IPS-18c (cell line): ENCODE results near the gene TERT.
"Not testable (repeated sequence)": the region's sequence is repeated elsewhere in the genome, so short reads cannot be mapped to it uniquely, and the experiment has no call there.

Experiments
- H3K4me3 ChIP-seq: 2 replicates; pipeline ENCODE4 v1.7.0; 2013; ENCODE audit warnings: low read depth, mild to moderate bottlenecking, low read length, moderate library complexity; ENCODE audit not compliant: insufficient read depth
- H3K9me3 ChIP-seq: one replicate; pipeline ENCODE4 v1.6.1; 2013; ENCODE audit warnings: mild to moderate bottlenecking, low read length, moderate library complexity; ENCODE audit not compliant: control insufficient read depth, insufficient read depth

TERT gene

DNA sequence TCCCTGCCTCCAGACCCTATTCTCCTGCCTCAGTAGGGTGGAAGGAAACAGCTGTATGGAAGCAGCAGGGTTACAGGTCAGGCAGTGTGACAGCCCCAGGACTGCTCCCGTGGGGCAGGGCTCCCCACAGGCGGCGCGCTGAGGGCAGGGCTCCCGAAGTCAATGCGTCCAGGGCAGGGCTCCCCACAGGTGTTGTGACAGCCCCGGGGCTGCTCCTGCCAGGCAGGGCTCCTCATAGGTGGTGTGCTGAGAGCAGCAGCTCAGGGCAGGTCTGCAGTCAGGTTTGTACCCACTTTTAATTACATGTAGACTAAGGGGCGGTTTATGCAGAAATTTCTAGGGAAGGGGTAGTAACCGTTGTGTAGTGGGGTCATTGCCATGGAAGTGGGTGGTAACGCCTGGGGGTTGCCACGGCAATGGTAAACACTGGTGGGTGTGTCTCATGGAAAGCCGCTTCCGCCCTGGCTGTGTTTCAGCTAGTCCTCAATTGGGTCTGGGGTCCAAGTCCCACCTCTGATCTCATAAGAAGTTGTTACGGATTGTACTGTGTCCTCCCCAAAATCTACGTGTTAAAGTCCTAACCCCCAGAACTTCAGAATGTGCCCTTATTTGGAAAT, 16.7 kb upstream of the TERT start:
- Histone ChIP-seq H3K9me3 (peaks cover 4% of the 10 kb centered on the region), H3K4me3 (no peak overlapping the region)

DNA sequence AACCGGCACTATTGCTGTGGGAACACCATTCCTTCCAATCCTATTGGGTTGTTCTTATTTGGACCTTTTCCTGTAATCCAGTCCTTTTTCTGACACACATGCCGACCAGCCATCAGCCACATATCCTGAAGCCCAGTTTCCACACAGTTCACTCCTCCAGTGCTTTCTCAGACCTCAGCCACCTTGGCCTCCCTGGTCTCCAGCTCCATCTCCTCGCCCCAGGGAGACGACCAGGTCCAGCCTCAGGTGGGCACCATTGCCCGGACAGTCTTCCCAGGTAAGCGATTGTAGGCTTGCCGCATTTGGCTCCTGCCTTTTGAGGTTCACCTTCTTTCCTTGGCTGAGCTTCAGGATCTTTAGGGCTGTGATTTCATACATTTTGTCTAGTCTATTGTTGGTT, 15.2 kb upstream of the TERT start:
- Histone ChIP-seq H3K4me3 (no peak overlapping the region; the same call in 1 of the 2 replicates), H3K9me3 (peaks cover 4% of the 10 kb centered on the region)

DNA sequence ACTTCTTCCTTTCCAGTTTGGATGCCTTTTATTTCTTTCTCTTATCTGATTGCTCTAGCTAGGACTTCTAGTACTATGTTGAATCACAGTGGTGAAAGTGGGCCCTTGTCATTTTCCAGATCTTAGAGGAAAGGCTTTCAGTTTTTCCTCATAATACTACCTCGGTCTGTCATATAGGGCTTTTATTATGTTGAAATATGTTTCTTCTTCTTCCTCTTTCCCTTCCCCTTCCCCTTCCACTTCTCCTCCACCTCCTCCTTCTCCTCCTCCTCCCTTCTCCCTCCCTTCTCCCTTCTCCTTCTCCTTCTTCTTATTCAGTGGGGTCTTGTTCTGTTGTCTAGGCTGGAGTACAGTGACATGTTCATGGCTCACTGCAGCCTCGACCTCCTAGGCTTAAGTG, 9.2 kb upstream of the TERT start:
- H3K4me3 ChIP-seq: no peak overlapping the region
- peaks cover 3% of the 10 kb centered on the region for H3K9me3 ChIP-seq

DNA sequence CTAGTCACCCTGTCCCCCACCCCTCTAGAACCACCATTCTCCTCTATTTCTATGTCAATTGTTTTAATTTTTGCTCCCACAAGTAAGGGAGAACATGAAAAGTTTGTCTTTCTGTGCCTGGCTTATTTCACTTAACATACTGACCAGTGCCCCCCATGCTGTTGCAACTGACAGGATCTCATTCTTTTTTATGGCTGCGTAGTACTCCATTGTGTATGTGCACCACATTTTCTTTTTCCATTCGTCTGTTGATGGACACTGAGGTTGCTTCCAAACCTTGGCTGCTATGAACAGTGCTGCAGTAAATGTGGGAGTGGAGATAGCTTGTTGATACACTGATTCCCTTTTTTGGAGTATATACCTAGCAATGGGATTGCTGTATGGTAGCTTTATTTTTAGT, 7.4 kb upstream of the TERT start:
- Histone ChIP-seq H3K9me3 (peaks cover 2% of the 10 kb centered on the region), H3K4me3 (no peak overlapping the region)

DNA sequence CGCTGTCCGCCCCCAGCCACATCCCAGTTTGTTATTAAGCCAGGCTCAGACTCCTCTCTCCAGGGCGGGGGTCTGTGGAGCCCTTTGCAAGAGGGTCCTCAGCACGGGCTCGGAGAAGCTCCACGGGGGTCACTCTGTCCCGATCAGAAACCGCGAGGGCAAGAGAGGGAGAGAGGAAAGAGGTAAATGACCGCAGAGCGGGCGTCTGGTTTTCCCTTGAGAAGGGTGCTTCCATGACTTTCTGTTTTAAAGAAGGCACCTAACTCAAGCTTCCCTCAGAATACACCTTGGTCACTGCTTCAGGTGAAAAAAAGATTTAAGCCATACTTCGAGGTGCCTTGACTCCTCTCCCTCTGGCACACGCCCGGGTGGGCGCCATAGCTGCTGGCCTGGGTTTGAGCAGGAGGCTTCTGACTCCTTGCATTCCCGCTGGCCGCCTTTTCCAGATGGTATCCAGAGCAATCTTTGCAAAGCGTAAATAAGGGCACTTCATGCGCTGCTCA, 5.8 kb upstream of the TERT start:
- Histone ChIP-seq H3K9me3 (peaks cover 2% of the 10 kb centered on the region), H3K4me3 (no peak overlapping the region)

DNA sequence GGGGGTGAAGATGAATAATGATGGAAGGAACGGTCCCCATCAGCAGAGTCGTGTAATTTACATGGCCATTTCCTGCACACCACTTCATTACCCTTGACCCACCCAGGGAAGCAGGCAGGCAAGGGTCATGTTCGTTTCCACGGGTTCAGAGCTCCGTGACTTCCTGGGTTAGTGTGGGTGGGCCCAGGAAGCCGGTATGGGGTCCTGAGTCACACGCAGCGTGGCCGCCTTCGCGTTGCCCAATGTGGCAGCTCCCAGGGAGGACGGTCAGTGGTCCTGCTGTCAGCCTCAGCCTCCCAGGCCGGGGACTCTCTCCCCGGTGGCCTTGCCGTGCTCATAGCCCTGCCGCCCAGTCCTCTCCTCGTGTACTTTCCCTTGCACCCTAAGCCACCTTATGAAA, 5.1 kb upstream of the TERT start:
- Histone ChIP-seq H3K9me3 (peaks cover 2% of the 10 kb centered on the region), H3K4me3 (no peak overlapping the region)

DNA sequence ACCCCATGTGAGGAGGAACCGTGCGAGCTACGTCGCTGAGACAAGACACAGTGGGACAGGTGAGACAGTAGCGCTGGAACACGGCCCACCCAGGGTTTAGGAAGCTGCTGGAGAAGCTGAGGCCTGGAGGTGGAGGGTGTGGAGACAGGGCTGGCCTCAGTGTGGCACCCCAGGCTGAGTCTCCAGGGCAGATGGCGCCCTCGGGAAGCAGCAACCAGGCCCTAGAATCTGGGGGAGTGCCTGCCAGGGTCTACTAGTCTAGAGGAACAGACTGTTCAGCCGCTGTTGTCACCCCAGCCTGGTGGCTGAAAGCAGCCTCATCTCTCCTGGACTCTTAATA, 4.6 kb upstream of the TERT start:
- H3K9me3 ChIP-seq: peaks cover 2% of the 10 kb centered on the region
- H3K4me3 ChIP-seq: no peak overlapping the region

DNA sequence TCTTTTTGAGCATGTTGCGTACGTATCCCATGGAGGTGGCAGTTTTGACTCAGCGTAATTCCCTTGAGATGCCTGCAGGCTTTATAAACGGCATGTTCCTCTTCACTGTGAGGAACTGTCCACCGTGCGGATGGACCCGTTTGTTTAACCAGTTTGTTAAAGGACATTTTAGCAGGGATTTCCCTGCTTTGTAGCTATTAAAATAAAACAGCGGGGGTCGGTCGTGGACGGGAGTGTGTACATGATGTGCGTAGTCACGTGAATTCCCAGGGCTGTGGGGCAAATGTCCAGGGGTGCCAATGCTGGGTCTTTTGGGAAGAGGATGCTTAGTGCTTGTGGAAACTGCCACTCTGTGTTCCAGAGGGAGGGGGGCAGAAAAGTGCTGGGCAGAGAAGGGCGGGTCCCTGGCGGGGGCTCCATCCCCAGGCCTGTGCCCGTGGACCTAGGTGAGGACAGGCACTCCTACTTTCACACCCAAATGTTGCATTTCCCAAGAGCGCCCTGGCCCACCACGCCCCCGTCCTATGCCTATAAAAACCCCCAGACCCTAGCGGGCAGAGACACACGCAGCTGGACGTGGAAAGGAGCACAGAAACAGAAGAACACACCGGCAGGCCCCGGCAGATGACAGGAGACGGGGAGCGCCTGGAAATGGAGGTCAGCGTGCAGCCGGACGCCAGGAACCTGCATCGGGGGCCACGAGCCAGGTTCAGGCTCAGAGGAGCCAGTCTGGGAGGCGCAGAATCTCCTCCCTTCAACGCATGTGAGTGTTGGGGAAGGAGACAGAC, 4.0 kb upstream of the TERT start:
- Histone ChIP-seq H3K4me3 (no peak overlapping the region), H3K9me3 (peaks cover 2% of the 10 kb centered on the region)

DNA sequence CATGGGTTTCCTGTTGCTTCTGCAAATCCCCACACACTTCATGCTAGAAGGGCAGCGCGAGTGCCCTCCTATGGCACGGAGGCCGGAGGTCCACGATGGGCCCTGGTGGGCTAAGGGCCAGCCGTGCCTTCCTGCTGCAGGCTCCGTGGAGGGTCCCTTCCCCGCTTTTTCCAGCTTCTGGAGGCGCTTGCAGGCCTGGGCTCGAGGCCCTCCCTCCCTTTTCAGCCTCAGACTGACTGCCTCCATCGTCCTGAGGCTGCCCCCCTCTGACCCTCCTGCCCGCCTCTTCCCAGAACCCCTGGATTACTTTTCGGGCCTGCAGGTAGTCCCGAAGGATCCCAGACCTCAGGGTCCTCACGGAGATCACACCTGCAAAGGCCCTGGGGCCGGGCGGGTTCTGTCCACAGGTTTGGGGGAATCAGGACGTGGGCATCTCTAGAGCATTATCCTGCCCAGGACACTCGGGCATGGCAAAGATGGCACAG, 3.2 kb upstream of the TERT start:
- H3K4me3 ChIP-seq: no peak overlapping the region
- peaks cover 2% of the 10 kb centered on the region for H3K9me3 ChIP-seq

DNA sequence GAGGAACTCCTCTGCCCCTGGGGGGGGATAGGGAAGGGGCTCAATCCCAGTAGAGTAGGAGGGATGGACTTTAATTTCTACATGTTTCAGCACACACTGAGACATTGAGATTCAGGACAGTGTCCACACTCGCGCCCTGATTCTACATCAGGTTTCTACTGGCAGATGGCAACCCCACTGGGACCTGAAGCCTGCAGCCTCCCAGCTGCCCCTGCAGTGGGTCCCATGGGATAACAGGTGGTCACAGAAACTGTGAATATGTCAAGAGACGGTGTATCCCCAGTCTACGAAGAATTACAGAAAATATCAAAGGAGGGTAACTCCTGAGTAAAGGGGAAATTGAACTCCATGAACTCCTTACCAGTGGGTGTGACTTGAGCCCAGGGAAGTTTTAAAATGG, 2.4 kb upstream of the TERT start:
- H3K4me3 ChIP-seq: no peak overlapping the region

DNA sequence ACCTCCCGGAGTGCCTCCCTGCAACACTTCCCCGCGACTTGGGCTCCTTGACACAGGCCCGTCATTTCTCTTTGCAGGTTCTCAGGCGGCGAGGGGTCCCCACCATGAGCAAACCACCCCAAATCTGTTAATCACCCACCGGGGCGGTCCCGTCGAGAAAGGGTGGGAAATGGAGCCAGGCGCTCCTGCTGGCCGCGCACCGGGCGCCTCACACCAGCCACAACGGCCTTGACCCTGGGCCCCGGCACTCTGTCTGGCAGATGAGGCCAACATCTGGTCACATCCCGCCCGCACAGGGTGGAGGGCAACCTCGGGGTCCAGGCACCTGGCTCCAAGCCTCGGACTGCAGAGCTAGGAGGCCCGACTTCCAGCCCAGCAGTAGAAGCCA, 776 bp upstream of the TERT start:
- Histone ChIP-seq H3K4me3 (peak overlapping the region; percentile 69), H3K9me3 (no peaks in the 10 kb centered on the region)

More for the DNA sequence above, 2.4 kb upstream of the TERT start:
- H3K9me3 ChIP-seq: peaks cover 1% of the 10 kb centered on the region

DNA sequence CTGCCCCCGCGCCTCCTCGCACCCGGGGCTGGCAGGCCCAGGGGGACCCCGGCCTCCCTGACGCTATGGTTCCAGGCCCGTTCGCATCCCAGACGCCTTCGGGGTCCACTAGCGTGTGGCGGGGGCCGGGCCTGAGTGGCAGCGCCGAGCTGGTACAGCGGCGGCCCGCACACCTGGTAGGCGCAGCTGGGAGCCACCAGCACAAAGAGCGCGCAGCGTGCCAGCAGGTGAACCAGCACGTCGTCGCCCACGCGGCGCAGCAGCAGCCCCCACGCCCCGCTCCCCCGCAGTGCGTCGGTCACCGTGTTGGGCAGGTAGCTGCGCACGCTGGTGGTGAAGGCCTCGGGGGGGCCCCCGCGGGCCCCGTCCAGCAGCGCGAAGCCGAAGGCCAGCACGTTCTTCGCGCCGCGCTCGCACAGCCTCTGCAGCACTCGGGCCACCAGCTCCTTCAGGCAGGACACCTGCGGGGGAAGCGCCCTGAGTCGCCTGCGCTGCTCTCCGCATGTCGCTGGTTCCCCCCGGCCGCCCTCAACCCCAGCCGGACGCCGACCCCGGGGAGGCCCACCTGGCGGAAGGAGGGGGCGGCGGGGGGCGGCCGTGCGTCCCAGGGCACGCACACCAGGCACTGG, 548 bp downstream of the TERT start:
- Histone ChIP-seq H3K4me3 (peak overlapping the region; percentile 69), H3K9me3 (no peaks in the 10 kb centered on the region)

DNA sequence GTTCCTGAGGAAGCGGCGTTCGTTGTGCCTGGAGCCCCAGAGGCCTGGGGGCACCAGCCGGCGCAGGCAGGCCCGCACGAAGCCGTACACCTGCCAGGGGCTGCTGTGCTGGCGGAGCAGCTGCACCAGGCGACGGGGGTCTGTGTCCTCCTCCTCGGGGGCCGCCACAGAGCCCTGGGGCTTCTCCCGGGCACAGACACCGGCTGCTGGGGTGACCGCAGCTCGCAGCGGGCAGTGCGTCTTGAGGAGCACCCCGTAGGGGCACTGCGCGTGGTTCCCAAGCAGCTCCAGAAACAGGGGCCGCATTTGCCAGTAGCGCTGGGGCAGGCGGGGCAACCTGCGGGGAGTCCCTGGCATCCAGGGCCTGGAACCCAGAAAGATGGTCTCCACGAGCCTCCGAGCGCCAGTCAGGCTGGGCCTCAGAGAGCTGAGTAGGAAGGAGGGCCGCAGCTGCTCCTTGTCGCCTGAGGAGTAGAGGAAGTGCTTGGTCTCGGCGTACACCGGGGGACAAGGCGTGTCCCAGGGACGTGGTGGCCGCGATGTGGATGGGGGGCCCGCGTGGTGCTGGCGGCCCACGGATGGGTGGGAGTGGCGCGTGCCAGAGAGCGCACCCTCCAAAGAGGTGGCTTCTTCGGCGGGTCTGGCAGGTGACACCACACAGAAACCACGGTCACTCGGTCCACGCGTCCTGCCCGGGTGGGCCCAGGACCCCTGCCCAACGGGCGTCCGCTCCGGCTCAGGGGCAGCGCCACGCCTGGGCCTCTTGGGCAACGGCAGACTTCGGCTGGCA, 1.3 kb downstream of the TERT start:
- H3K4me3 ChIP-seq: no peak overlapping the region
- H3K9me3 ChIP-seq: no peaks in the 10 kb centered on the region

DNA sequence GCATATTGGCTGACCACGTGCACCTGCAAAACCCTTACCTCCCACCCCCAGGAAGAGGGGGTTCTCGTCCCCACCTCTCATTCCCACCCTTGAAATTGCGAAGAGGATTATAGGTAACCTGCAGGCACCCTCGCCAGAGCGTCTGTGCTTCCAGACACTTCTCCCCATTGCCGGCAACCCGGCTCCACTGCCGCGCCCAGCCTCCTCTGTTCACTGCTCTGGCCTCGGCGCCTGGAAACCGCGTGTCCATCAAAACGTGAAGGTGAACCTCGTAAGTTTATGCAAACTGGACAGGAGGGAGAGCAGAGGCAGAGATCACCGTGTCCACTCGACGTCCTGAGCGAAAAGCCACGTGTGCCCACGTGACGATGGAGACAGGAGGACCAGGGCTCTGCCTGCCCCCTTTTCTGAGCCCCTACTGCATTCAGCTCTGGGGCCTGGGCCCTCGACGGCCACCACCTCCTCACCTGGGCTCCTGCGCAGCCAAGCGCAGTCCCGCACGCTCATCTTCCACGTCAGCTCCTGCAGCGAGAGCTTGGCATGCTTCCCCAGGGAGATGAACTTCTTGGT, 1.9 kb downstream of the TERT start:
- H3K9me3 ChIP-seq: no peaks in the 10 kb centered on the region
- H3K4me3 ChIP-seq: no peak overlapping the region

DNA sequence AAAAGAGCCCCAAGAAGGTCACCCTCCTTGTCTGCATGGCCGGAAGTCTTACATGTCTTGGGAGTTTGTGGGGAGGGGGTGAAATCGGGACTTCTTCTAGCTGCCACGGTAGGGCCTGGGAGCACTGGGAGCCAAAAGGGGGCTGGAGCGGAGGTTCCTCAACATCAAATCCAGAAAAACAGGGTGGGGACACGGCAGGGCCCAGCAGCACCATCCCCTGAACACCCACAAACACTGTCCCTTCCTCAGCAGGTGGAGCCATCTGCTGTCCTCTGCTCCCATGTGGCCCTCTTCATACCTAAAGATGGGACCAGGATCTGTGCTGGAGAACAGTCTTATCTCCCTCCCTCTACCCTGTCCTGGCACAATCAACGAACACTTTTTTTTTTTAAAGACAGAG, 2.7 kb downstream of the TERT start:
- no peak overlapping the region for H3K4me3 ChIP-seq
- H3K9me3 ChIP-seq: no peaks in the 10 kb centered on the region

DNA sequence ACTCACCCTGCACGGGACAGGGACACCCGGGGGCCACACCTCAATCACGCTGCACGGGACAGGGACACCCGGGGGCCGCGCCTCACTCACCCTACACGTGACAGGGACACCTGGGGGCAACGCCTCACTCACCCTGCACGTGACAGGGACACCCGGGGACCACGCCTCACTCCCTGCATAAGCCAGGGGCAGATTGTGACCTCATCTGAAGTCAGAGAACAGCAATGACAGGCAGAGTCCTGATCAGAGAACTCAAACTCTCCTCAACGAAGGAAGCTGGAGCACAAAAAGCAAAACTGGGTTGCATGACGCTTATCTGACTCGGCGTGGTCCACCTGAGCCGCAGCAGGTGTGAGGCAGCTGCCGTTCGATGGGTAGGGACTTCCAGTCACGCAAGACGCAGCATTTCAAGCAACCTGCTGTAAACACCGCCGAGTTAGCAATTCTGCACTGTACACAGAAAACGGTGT, 3.2 kb downstream of the TERT start:
- Histone ChIP-seq H3K9me3 (no peaks in the 10 kb centered on the region), H3K4me3 (no peak overlapping the region)

DNA sequence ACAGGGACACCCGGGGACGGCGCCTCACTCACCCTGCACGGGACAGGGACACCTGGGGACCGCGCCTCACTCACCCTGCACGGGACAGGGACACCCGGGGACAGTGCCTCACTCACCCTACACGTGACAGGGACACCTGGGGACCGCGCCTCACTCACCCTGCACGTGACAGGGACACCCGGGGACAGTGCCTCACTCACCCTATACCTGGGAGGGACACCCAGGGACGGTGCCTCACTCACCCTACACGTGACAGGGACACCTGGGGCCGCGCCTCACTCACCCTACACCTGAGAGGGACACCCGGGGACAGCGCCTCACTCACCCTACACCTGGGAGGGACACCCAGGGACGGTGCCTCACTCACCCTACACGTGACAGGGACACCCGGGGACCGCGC, 3.9 kb downstream of the TERT start:
- H3K4me3 ChIP-seq, H3K9me3 ChIP-seq: not testable (repeated sequence)
